ENCODE results near the gene GAN.

GAN gene

DNA sequence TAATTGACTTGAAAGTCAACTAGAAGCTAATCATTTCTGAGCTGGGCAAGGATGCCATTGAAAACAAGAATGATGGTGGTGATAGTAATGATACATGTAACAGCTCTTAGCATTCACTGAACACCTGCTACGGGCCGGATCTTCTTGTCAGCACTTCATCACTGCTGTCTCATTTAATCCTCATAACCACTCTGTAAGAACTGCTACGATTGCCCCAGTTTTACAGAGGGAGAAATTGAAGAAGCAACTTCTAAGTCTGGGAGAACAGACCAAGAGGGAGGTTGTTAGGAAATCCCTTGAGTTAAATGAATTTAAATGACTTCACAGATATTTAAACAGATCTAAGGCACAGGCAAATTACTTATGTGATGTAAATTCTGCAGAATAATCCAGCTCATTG lies 7.0 kb upstream of the GAN start:
- TF ChIP-seq, protein P1, sequence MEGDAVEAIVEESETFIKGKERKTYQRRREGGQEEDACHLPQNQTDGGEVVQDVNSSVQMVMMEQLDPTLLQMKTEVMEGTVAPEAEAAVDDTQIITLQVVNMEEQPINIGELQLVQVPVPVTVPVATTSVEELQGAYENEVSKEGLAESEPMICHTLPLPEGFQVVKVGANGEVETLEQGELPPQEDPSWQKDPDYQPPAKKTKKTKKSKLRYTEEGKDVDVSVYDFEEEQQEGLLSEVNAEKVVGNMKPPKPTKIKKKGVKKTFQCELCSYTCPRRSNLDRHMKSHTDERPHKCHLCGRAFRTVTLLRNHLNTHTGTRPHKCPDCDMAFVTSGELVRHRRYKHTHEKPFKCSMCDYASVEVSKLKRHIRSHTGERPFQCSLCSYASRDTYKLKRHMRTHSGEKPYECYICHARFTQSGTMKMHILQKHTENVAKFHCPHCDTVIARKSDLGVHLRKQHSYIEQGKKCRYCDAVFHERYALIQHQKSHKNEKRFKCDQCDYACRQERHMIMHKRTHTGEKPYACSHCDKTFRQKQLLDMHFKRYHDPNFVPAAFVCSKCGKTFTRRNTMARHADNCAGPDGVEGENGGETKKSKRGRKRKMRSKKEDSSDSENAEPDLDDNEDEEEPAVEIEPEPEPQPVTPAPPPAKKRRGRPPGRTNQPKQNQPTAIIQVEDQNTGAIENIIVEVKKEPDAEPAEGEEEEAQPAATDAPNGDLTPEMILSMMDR (IDR thresholded peaks at IDR 0.05; ENCODE audit: insufficient read depth, missing control alignments), result no peak
- FAIRE-seq (no peak), DNase-seq (ENCODE audit: insufficient read length, low spot score) (no peak)

DNA sequence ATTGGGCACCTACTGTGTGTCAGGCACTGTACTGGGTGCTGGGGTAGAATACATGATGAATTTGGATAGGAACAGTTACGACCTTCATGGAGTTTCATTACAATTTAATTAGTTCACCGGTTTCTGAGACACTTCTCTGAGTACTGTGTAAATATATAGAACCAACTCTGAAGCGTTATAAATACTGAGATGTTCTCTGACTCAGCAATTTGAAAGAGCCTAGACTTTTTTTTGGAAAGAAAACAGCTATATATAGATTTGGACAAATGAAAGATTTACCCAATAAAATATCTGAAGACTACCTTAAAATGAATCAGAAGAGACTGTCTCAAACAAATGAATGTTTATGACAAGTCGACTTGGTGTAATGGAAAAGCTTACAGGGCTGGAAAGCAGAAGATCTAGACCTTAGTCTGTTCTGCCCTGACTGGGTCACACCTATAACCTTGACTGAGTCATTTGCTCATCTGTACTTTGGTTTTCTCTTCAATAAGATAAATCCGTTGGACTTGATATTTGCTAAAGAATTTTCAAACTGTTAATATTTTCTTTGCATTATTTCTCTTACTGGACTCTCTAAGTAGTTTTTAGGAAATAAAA lies 4.6 kb upstream of the GAN start:
- DNase-seq (ENCODE audit: insufficient read length, low spot score) (no peak), FAIRE-seq (no peak)

DNA sequence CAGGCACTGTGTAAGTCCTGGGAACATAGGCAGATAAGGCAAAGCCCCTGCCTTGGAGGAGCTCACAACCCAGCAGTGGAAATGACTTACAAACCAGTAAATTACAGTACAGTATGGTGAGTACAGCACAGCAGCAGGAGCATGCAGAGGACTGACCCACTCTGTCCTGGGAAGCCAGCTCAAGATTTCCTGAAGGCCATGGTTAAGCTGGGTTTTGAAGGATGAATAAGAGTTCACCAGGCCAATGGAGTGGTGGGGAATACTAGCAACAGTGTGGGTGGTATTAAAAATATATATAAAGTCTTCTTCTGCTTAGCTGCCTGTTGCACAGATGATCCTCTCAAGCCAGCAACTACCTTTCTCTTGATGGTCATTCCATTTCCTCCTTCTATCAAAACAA lies 3.0 kb upstream of the GAN start:
- TF ChIP-seq, protein P1 (IDR thresholded peaks at IDR 0.05; ENCODE audit: insufficient read depth, missing control alignments), result no peak
- FAIRE-seq, result no peak
- DNase-seq (ENCODE audit: insufficient read length, low spot score), result no peak

More for the DNA sequence above, 4.6 kb upstream of the GAN start:
- TF ChIP-seq, protein P1 (IDR thresholded peaks at IDR 0.05; ENCODE audit: insufficient read depth, missing control alignments), result no peak

DNA sequence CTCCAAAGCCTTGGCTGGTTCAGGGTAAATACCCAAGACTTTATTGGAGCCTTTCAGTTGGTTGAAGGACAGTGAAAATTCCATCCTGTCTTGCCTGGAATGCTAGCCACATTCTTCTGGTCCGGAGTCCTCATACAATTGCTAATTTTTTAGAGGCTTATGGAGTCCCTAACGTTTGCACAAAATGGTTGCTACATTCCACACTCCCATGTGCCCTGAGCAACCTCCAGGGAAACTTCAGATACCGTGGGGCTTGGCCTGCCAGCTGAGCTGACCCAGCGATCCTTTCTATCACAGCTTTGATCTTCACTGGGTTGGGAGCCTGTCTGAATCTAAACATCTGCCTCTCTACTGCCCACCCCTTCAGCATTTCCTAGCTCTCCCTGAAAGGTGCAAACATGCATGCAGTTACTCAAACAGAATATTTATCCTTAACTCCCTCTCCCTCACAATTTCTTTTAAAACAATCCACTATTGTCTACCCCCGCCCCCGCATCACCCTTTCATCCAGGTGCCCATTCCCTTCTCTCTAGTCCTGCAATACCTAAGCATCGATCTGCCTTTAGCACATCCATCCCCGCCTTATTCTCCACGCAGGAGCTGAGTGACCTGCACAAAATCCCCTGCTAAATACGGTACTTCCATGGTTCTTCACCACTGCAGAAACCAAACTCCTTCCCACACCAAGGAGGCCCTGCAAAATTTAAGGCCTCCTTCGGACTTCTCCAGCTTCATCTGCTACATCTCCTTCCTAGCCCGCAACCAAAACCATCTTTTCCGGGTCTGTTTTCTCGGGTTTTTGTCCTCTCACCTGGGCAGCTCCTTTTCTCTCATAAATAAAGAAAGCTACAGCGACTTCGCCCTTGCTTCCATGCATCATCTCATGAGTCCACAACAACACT lies 810 bp upstream of the GAN start:
- FAIRE-seq (no peak), DNase-seq (ENCODE audit: insufficient read length, low spot score) (no peak)

DNA sequence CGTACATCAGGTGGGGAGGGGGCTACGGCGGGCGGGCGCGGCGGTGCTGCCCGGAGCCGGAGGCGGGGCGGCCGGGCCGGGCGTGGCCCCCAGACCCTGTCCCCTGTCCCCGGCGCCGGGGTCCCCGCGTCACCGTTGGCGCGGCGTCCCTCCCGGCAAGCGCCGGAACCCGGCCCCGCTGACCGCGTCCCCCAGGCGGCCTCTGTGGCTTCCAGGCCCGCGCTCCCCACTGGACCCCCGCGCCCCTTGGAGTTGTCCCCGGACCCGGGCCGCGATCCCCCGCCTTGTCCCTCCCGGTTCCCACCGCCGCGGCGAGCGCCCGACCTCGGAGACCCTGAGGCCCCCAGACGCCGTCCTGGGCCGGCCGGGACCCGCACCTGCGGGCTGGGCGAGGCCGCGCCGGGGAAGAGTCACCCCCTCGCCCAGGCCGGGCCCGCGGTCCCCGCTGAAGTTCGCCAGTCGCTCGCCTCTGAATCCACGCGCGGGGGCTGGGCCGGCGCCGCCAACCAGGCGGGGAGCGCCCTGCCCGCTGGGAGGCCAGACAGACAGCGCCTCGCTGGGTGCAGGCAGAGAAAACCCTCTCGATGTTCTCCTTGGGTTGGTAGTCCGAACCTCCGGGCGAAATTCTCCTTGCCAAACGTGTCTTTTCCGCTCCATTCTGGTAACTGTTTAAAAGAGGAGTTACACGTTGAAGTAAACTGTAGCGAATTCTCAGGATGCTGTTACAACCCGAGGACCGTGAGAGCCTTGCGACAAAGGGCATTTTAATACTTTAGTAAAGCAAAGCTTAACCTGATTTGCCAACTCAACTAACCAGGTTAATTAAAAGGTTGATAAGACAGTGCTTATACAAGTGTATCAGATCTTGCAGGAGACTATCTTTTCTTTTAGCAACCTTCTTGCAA lies 761 bp downstream of the GAN start:
- no peak for FAIRE-seq
- no peak for DNase-seq (ENCODE audit: insufficient read length, low spot score)
- TF ChIP-seq, protein P1 (IDR thresholded peaks at IDR 0.05; ENCODE audit: insufficient read depth, missing control alignments), result no peak

More for the DNA sequence above, 810 bp upstream of the GAN start:
- TF ChIP-seq, protein P1 (IDR thresholded peaks at IDR 0.05; ENCODE audit: insufficient read depth, missing control alignments), result no peak

DNA sequence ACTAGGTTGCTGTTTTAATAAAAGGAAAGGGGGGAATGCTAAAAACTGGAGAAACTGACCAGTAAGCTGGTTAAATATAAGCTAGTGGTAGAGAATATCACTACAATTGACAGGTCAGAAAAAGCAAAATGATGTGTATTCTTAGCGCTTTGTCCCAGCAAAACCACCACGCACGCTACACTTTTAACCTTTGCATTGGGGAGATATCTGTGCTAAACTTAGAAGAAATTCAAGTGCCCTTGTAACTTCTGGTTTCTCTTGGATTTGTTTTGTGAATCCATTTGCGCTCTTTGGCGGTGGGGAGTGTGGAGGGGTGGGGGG lies 1.4 kb downstream of the GAN start:
- TF ChIP-seq, protein P1 (IDR thresholded peaks at IDR 0.05; ENCODE audit: insufficient read depth, missing control alignments), result no peak
- FAIRE-seq (no peak), DNase-seq (ENCODE audit: insufficient read length, low spot score) (no peak)
